Hepatocyte (in vitro differentiated cells): ENCODE measurements around the gene GOLGA3.

Source experiments
- EZH2 ChIP-seq: fragments of 200-600 bp; sonication (generic); IDR thresholded peaks from 2 replicates; pipeline ENCODE4 v1.6.1; 2016; ENCODE audit warnings: antibody characterized with exemption, mild to moderate bottlenecking, borderline replicate concordance
- EZH2phosphoT487 ChIP-seq: fragments of 200-600 bp; sonication (generic); IDR thresholded peaks from one replicate; pipeline ENCODE4 v1.6.1; 2018; ENCODE audit warnings: antibody characterized with exemption, mild to moderate bottlenecking, low read depth, moderate library complexity; ENCODE audit not compliant: unreplicated experiment, severe bottlenecking
- TF ChIP-seq, protein P1 (sequence below): fragments of 200-600 bp; sonication (generic); IDR thresholded peaks from 2 replicates; pipeline ENCODE4 v1.5.1; 2016; ENCODE audit warnings: antibody characterized with exemption, mild to moderate bottlenecking; ENCODE audit not compliant: poor library complexity

DNA sequence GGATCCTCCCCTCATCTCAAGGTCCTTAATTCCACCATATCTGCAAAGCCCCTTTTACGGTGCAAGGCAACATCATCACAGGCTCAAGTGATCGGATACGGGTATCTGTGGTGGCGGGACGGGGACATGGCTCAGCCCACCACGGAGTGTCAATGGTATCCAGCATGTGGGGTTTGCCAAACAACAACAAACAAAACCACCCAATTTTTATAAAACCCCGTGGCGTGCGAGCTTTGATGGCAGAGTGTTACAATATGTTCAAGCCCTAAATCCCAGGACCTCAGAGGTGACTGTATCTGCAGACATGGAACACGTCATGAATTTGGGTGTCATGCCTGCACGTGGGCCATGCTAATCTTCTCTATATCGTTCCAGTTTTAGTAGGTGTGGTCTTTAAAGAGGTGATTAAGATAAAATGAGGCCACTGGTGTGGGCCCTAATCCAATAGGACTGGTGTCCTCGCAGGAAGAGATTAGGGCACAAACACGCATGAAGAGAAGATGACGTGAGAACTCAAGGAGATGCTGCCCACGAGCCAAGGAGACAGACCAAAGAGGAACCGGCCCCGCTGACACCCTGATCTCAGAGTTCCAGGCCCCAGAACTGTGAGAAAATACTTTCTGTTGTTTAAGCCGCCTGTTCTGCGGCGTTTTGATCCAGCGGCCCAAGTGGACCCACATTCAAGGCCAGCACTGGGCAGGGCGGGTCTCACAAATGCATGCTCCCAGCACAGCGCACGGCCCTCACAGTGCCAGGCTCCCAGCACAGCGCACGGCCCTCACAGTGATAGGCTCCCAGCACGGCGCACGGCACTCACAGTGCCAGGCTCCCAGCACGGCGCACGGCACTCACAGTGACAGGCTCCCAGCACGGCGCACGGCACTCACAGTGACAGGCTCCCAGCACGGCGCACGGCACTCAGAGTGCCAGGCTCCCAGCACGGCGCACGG is 6.7 kb upstream of the GOLGA3 start:
- TF ChIP-seq, protein P1, sequence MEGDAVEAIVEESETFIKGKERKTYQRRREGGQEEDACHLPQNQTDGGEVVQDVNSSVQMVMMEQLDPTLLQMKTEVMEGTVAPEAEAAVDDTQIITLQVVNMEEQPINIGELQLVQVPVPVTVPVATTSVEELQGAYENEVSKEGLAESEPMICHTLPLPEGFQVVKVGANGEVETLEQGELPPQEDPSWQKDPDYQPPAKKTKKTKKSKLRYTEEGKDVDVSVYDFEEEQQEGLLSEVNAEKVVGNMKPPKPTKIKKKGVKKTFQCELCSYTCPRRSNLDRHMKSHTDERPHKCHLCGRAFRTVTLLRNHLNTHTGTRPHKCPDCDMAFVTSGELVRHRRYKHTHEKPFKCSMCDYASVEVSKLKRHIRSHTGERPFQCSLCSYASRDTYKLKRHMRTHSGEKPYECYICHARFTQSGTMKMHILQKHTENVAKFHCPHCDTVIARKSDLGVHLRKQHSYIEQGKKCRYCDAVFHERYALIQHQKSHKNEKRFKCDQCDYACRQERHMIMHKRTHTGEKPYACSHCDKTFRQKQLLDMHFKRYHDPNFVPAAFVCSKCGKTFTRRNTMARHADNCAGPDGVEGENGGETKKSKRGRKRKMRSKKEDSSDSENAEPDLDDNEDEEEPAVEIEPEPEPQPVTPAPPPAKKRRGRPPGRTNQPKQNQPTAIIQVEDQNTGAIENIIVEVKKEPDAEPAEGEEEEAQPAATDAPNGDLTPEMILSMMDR: no peak
- no peak for TF ChIP-seq EZH2phosphoT487
- no peak for TF ChIP-seq EZH2
